NT2/D1 (cell line): Measurements from ENCODE around the gene IPMK.
A peak's percentile ranks its signal among the peaks of the same experiment; 100 is the strongest.
"Not testable (repeated sequence)": the region's sequence is repeated elsewhere in the genome, so short reads cannot be mapped to it uniquely, and the experiment has no call there.

Source experiments
- DNase-seq: peaks from one replicate; pipeline ENCODE4 v3.0.0-alpha.2; 2011; ENCODE audit warnings: low read depth, low spot score
- H3K27me3 ChIP-seq: 2 replicates; pipeline ENCODE4 v1.6.0; 2011; ENCODE audit warnings: mild to moderate bottlenecking; ENCODE audit not compliant: insufficient read length, insufficient read depth
- H3K36me3 ChIP-seq: 2 replicates; pipeline ENCODE4 v1.6.1; 2011; ENCODE audit warnings: mild to moderate bottlenecking, low read length, mixed read lengths; ENCODE audit not compliant: insufficient read depth, insufficient read length
- H3K4me1 ChIP-seq: 2 replicates; pipeline ENCODE4 v1.5.1; 2011; ENCODE audit not compliant: insufficient read depth, insufficient read length
- H3K4me3 ChIP-seq: 2 replicates; pipeline ENCODE4 v1.5.1; 2011; ENCODE audit warnings: low read depth; ENCODE audit not compliant: insufficient read length
- H3K9ac ChIP-seq: 2 replicates; pipeline ENCODE4 v1.6.0; 2011; ENCODE audit warnings: low read depth; ENCODE audit not compliant: insufficient read length
- H3K9me3 ChIP-seq: 2 replicates; pipeline ENCODE4 v1.5.1; 2011; ENCODE audit warnings: mild to moderate bottlenecking, low read length; ENCODE audit not compliant: insufficient read depth
- SUZ12 ChIP-seq: IDR thresholded peaks from 2 replicates; pipeline ENCODE4 v1.6.1; 2011; ENCODE audit not compliant: insufficient read length, insufficient read depth; ENCODE audit errors: extremely low read depth
- YY1 ChIP-seq: IDR thresholded peaks from 2 replicates; pipeline ENCODE4 v1.6.1; 2011; ENCODE audit not compliant: insufficient read length, insufficient read depth
- ZNF274 ChIP-seq: IDR thresholded peaks from 2 replicates; pipeline ENCODE4 v1.6.1; 2011; ENCODE audit warnings: mild to moderate bottlenecking, low read depth, low read length

Gene IPMK

DNA sequence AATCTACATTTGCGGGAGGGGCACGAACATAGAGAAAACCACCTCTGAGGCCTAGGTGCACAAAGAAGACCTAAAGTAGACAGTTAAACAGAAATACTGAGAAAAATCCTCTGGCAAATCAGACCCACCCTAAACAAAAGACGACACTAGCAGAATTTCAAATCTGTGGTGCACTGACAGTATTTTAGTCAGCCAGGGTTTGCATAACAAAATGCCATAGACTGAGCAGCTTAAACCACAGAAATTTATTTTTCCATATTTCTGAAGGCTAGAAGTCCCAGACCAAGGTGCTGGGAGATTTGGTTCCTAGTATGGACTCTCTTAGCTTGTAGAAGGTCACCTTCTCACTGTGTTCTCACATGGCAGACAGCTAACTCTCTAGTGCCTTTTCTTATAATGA lies 26.3 kb downstream of the IPMK start:
- Histone ChIP-seq H3K9ac (no peak overlapping the region), H3K4me3 (no peak overlapping the region), H3K36me3 (no peaks in the 10 kb centered on the region), H3K9me3 (peaks cover 9% of the 10 kb centered on the region; the same call in 1 of the 2 replicates), H3K27me3 (no peaks in the 10 kb centered on the region), H3K4me1 (no peaks in the 10 kb centered on the region)
- TF ChIP-seq YY1 (no peak), ZNF274 (no peak), SUZ12 (no peak)
- no peak for DNase-seq

DNA sequence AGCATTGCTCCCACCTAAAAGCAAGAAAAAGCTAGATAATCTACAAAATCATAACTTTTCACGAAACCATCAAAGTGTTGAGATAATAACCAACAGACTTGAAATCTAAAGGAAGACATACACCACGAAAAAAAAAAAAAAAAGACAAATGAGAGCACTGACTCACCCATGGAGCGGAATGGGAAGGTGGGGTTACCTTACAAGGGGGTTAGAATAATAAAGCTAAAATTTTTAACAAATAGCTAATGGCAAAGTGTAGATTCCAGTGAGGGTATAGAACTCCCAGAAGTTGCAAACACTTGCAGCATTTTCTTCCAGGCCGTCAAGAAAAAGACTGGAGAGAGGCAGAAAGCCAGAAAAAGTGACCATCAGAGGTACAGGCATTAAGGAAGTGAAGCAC lies 27.2 kb downstream of the IPMK start:
- Histone ChIP-seq H3K4me1 (no peaks in the 10 kb centered on the region), H3K27me3 (no peaks in the 10 kb centered on the region), H3K36me3 (no peaks in the 10 kb centered on the region), H3K9me3 (peaks cover 9% of the 10 kb centered on the region; the same call in 1 of the 2 replicates), H3K4me3 (no peak overlapping the region), H3K9ac (no peak overlapping the region)
- DNase-seq = no peak
- TF ChIP-seq SUZ12 = no peak
- no peak for TF ChIP-seq YY1
- TF ChIP-seq ZNF274 = no peak

DNA sequence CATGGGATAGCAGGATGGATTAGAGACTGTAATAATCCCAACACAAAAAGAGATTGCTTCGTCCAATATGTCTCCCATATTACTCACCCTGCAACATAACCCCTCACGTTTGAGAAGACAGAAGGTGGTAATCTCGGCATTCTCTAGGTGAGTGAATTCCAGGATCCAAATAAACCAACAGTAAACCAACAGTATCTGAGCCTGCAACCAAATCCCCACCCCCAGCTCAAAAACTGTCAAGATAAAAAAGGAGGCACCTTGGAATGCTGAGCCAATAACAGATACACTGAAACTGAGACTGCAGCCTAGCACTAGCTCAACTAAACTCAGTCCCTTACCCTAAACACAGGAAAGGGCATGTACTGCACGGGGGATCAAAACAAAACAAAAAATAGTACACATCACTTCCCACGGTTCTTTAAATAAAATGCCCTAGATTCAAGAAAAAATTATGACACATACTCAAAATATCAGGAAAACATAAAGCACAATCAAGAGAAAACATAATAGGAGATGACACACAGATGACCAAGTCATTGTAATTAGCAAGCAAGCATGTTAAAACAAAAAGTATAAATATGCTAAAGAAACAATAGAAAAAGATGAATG lies 28.0 kb downstream of the IPMK start:
- no peak overlapping the region for H3K4me3 ChIP-seq
- no peak for DNase-seq

DNA sequence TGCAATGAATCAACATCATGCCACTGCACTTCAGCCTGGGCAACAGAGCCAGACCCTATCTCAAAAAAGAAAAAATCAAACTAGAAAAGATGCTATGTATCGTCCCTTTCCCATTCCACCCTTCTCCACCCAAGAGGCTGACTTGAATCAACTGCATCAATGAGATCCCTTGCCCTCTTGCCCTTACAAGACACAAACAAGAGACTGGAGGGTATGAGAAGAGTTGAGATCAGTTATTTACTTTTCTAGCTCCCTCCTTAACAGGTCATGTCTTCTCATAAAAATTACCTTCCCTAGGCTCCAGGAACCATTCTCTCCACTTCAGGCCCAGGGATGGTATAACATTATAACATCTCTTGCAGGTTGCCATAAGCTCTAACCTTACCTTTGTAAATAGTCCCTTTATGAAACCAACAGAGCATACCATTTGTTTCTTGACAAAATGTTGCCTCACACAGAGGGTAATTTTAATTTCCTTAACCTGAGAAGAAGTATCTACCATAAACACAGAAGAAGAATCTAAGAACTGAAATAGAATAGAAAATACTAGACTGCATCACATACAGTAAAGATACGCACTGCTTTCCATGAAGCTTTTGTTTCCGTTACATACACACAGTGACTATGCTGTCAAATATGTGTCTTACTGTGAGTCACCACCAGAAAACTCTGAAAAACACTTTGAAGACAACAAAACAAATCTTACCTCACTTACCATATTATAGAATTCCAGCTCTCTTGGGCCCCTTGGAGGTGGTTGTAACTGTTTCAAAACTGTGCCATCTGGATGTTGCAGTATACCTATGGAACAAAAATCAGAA lies 30.5 kb downstream of the IPMK start:
- Histone ChIP-seq H3K9me3 (no peaks in the 10 kb centered on the region), H3K4me3 (no peak overlapping the region), H3K4me1 (no peaks in the 10 kb centered on the region), H3K27me3 (no peaks in the 10 kb centered on the region), H3K9ac (no peak overlapping the region), H3K36me3 (no peaks in the 10 kb centered on the region)
- TF ChIP-seq ZNF274 (no peak), SUZ12 (no peak), YY1 (no peak)
- no peak for DNase-seq

More for the DNA sequence above, 28.0 kb downstream of the IPMK start:
- TF ChIP-seq SUZ12 = no peak
- TF ChIP-seq ZNF274 = no peak
- no peak for TF ChIP-seq YY1
- H3K9me3 ChIP-seq = peaks cover 9% of the 10 kb centered on the region; the same call in 1 of the 2 replicates
- no peaks in the 10 kb centered on the region for H3K27me3 ChIP-seq
- no peaks in the 10 kb centered on the region for H3K4me1 ChIP-seq
- no peak overlapping the region for H3K9ac ChIP-seq
- H3K36me3 ChIP-seq = no peaks in the 10 kb centered on the region

DNA sequence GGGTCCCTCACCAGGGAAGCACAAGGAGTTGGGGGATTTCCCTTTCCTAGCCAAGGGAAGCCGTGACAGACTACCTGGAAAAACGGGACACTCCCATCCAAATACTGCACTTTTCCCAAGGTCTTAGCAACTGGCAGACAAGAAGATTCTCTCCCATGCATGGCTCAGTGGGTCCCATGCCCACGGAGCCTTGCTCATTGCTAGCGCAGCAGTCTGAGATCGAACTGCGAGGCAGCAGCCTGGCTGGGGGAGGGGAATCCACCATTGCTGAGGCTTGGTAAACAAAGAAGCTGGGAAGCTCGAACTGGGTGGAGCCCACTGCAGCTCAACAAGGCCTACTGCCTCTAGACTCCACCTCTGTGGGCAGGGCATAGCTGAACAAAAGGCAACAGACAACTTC lies 37.8 kb downstream of the IPMK start:
- not testable (repeated sequence) for H3K36me3 ChIP-seq, H3K27me3 ChIP-seq, H3K4me3 ChIP-seq, H3K9ac ChIP-seq, H3K9me3 ChIP-seq, H3K4me1 ChIP-seq
- DNase-seq = peak; percentile 30

DNA sequence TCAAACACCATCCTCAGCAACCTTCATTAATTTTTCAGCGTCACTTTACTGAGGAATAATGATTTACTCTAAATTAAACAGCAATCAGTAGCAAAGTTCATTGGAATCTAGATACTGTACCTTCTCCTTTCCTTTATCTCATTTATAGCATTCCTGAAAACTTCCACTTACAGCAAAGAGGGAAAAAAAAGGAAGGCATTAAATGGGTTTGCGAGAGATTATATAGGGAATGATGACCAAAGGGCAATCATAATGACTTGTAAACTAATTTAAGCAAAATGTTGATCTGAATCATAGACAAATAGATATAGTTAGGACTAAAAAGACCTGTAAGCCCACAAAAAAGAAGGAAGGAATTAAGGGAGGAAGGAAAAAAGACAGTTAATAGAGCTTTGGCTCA lies 42.0 kb downstream of the IPMK start:
- TF ChIP-seq YY1 (no peak), ZNF274 (no peak), SUZ12 (no peak)
- no peaks in the 10 kb centered on the region for H3K36me3 ChIP-seq
- H3K4me3 ChIP-seq = no peak overlapping the region
- no peaks in the 10 kb centered on the region for H3K27me3 ChIP-seq
- no peaks in the 10 kb centered on the region for H3K4me1 ChIP-seq
- H3K9ac ChIP-seq = no peak overlapping the region
- H3K9me3 ChIP-seq = no peaks in the 10 kb centered on the region
- DNase-seq = no peak

DNA sequence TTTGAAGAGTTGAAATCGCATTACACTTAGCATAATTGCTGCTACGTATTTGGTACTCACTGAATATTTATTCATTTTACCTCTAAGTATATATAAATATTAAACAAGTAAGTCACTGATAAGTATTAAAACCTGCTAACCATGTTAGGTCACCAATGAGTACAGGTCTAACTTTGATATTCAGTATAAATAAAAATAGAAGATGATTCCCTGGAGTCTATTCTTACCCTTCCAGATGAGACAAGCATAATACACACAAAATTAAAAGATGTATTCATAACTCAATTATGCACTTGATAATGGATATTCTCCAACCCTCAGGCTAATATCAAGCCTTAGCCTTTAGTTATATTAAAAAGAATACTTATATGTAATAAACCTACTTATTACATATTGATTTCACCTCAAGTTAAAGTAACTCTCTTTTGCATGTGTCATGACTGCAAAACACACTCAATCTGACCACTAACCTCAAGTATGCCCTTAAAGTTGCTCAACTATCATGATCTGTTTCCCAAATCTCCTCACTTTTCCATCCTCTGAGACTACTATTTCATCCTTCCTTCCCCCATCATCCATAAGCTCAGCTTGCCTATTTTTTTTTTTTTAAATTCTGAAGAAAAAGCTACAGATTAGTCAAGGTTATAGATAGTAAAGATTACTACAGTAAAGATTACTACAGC lies 46.8 kb downstream of the IPMK start:
- TF ChIP-seq SUZ12 (no peak), ZNF274 (no peak), YY1 (no peak)
- Histone ChIP-seq H3K9me3 (no peaks in the 10 kb centered on the region), H3K36me3 (no peaks in the 10 kb centered on the region), H3K4me1 (no peaks in the 10 kb centered on the region), H3K4me3 (no peak overlapping the region), H3K9ac (no peak overlapping the region), H3K27me3 (no peaks in the 10 kb centered on the region)
- DNase-seq = no peak
